OCI-M1 (cell line): Measurements from ENCODE around the gene CFAP410.

ENCODE experiments used
- DNase-seq: peaks from one replicate; lab custom pipeline; 2025; lab: John Stamatoyannopoulos, UW

CFAP410 gene

GRCh38 chr21:44330698-44331097 lies 8.5 kb downstream of the CFAP410 start:
- no peak for DNase-seq

DNA sequence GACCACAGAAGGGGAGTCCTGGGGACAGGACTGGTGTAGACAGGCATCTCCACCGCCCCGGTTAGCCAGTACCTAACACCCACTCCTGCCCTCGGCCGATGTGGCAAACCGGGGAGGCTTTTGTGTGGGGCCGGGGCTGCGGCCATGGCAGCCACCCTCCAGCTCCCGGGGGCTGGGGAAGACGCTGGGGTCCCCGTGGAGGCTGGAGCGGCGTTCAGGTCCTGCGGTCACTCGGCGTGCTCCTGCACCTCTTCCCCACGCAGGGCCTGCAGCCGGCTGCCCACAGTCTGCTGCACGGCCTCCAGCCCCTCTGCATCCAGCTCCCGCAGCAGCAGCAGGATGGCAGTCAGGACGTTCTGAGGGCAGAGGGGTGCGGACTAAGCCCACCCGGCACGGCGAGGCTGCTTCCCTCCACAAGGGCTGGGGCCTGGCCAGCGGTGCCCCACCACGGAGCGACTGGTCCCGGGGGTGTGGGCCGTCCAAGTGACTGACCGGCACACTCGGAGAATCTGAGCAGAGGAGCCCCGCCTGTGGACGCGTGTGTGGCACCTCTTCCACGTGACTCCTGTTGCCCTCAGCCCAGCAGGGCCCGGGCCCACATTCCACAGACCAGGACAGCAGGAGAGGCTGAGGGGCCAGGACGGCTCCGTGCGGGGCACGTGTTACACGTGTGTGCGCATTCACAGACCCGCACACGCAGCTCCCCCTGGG lies 9.1 kb downstream of the CFAP410 start:
- DNase-seq: no peak

- DNase-seq: no peak
Observed at GRCh38 chr21:44329086-44329889, 9.9 kb downstream of the CFAP410 start.

- no peak for DNase-seq
Observed at GRCh38 chr21:44328242-44328895, 10.8 kb downstream of the CFAP410 start.

DNA sequence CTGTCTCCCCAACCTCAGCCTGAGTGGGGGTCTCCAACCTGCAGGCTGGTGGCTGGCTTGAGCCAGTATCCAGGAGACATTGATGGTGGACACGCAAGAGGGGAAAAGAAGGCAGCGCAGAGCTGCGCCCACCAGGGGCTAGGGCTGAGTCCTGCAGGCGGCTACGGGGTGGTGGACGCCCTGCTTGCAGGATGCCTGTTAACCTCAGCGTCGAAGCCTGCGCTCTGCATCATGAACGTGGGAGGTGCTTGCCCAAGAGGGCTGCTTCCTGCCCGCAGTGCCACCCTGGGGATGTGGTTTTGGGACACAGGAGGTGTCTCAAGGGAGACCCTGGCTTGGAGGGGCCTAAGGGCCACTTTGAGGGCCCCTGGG lies 11.6 kb downstream of the CFAP410 start:
- no peak for DNase-seq

- DNase-seq: no peak
Observed at GRCh38 chr21:44326716-44327602, 12.2 kb downstream of the CFAP410 start.

GRCh38 chr21:44326272-44326647 lies 12.9 kb downstream of the CFAP410 start:
- no peak for DNase-seq

DNA sequence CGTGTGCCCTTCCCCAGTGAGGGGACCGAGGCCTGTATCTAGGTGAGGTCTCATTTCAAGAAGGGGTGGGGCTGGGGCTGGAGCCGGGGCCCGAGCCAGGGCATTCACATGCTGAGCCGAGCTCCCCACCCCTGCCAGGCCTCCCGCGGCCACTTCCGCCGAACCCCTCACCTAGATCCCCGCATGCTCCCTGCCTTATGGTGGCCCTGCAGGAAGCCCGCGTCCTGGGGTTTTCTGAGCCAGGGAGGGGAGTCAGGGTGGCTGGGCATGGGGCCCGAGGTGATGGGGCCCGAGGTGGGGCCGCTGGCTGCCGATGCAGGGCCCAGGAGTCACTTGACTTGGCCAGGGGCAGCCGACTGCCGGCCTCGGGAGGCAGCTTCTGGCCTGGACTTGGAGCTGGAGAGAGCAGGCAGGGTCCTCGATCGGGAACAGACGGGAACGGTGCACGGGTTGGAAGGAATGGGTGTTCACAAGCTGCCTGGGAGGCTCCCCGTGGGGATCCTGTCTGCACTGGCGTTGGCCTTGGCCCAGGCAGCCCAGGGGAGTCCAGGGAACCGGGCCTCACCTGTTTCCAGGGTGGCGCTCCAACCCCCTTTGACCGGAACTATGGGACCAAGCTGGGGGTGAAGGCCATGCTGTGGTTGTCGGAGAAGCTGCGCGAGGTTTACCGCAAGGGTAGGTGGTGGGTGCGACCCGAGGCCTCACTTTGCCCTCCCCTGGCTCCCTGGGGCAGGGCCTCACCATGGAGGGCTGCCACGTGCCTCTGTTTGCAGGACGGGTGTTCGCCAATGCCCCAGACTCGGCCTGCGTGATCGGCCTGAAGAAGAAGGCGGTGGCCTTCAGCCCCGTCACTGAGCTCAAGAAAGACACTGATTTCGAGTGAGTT lies 13.6 kb downstream of the CFAP410 start:
- no peak for DNase-seq

DNA sequence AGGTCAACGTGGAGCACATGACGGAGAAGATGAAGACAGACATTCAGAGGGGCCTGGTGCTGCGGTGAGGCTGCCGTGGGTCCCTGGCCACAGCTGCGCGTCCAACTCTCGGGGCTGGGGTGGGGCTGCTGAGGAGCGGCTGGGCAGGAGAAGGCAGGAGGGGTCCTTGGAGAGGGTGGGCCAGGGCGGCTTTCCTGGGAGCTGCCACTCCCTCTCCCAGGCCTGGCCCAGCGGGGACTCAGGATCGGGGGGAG lies 14.4 kb downstream of the CFAP410 start:
- no peak for DNase-seq

- DNase-seq: no peak
Observed at GRCh38 chr21:44324106-44324853, 14.9 kb downstream of the CFAP410 start.

DNA sequence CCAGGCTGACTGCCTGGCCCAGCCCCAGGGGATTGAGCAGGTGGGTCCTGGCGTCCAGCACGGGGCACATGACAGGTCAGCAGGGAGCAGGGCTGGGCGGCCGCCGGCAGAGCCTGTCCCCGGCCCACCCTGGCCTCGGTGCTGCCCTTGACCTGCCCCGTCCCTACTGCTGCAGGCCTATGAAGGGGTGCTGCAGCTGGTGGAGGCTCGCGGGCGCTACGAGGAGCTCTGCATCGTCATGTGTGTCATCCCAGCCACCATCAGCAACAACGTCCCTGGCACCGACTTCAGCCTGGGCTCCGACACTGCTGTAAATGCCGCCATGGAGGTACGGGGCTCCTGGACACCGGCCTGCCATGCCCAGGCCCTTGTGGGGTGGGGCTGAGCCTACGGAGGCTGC lies 15.6 kb downstream of the CFAP410 start:
- DNase-seq: no peak

- no peak for DNase-seq
Observed at GRCh38 chr21:44322621-44323325, 16.4 kb downstream of the CFAP410 start.

- DNase-seq: no peak
Observed at GRCh38 chr21:44321846-44322450, 17.2 kb downstream of the CFAP410 start.

DNA sequence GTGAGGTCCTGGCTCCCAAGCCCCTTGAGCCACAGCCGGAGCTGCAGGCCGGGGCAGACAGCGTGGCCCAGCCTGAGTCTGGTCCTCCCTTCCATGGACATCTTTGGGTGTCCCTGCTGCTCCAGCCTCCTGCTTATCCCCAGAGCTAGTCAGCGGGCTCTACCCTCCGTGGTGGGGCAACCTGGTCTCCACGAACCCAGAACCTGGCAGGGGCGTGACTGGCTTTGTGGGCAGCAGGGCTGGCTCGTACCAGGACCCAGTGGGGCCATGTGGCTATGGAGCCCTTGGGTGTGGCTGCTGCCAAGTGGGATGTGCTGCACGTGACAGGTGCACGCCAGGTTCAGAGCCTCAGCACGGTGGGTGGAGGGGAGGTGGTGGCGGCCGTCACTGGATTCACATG lies 18.3 kb downstream of the CFAP410 start:
- no peak for DNase-seq

DNA sequence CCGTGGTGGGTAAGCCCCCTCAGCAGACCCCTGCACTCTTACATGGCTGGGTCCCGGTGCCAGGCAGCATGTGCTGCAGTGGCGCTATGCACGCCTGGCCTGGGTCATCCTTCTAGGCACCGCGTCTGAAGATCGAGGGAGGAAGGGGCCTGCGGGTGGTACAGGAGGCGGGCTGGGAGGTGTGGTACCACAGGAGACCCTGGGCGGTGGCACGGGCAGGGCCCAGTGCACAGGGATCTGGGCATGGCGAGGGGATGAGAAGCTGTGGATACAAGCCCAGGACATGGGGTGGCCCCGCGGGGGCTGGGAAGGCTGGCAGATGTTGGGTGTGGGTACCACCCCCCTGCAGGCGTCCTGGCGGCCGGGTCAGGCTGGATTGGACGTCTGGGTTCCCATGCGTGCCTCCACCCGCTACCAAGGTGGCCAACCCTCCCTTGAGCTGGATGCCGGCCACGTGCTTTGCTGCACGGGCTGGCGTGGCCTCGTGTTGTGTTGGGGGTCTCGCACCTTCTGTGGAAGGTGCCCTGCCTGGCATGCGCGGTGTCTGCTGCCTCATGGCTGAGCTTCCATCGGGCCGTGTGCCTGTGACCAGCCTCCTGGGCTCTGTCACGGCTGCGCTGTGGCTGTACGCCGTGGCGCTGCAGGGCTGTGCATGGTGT lies 19.7 kb downstream of the CFAP410 start:
- DNase-seq: no peak

GRCh38 chr21:44318489-44319285 lies 20.5 kb downstream of the CFAP410 start:
- no peak for DNase-seq

DNA sequence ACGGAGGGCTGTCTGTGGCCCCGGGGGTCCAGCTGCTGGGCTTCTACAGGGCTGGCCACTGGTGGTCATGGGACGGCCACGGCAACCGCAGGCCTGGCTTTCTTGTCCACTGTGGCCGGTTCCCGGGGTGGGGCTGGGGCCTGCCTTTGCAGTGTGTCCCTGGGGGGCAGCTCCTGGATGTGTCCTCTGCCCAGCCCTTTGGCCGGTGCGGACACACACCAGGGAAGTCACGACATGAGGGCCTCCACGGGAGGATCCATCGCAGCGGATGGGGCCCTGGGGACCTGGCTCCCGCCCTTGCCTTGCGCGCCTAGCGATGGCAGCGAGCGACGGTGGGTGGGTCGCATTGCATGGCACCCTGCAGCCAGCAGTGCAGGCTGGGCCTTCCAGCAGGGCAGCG lies 21.3 kb downstream of the CFAP410 start:
- no peak for DNase-seq

GRCh38 chr21:44317241-44317782 lies 21.9 kb downstream of the CFAP410 start:
- no peak for DNase-seq
